Measurements from ENCODE around the gene SDC3. TPM values are rescaled to one million over a fixed set of nuclear protein-coding genes. Genes with fewer than 3 reads are reported as not detected.

Gene SDC3
- total RNA-seq, 1 experiment from 2014 or later: 33.7 TPM

DNA sequence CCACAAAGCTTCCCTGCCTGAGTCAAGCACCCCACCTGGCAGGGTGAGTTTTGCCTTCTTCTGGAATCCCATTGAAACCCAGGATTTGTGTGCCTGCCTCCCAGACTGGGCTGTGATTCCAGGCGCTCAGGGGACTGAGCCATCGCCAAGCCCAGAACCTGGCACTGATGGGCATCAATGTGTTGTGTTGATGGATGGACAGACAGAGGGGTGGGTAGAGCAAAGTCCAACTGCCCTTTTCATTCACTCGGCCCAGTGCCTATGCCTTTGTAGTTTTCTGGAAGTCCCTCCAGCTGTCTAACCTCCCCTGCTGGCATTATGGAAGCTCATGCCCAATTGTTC, 85.0 kb downstream of the SDC3 start:
- no peaks in the 10 kb centered on the region for H3K9me3 ChIP-seq (ENCODE audit: insufficient read depth, low read depth)
- peaks cover 12% of the 10 kb centered on the region for H3K4me1 ChIP-seq (replicated peaks; ENCODE audit: insufficient read depth)
- peak overlapping the region; percentile 88 for H3K4me2 ChIP-seq
- no TSS peak for BruUV-seq (replicated peaks)
- H2AFZ ChIP-seq: no peak overlapping the region
- ChIA-PET CTCF (interaction anchor here (0.9 kb wide), 1 partner anchor 22 kb away, joined by 3 read pairs; no protein-coding TSS in a partner anchor), POLR2A (ENCODE audit: unreplicated experiment) (no interaction called here)
- H3K9me2 ChIP-seq (ENCODE audit: insufficient read depth): no peaks in the 10 kb centered on the region
- intact Hi-C loops (cut with micrococcal nuclease; ENCODE audit: unreplicated experiment): no loop called here
- no peak for DNase-seq
- no peaks in the 10 kb centered on the region for H3K79me2 ChIP-seq (ENCODE audit: low read depth)
- H4K20me1 ChIP-seq (ENCODE audit: insufficient read depth): no peaks in the 10 kb centered on the region
- H3K27ac ChIP-seq: peak overlapping the region; percentile 46; the same call in 1 of the 2 replicates
- H3F3A ChIP-seq (ENCODE audit: insufficient read depth, low read depth): peaks cover 12% of the 10 kb centered on the region; the same call in 1 of the 2 replicates
- no peak for TF ChIP-seq EZH2 (IDR thresholded peaks at IDR 0.05; ENCODE audit: low read depth)
- TF ChIP-seq, protein P1, sequence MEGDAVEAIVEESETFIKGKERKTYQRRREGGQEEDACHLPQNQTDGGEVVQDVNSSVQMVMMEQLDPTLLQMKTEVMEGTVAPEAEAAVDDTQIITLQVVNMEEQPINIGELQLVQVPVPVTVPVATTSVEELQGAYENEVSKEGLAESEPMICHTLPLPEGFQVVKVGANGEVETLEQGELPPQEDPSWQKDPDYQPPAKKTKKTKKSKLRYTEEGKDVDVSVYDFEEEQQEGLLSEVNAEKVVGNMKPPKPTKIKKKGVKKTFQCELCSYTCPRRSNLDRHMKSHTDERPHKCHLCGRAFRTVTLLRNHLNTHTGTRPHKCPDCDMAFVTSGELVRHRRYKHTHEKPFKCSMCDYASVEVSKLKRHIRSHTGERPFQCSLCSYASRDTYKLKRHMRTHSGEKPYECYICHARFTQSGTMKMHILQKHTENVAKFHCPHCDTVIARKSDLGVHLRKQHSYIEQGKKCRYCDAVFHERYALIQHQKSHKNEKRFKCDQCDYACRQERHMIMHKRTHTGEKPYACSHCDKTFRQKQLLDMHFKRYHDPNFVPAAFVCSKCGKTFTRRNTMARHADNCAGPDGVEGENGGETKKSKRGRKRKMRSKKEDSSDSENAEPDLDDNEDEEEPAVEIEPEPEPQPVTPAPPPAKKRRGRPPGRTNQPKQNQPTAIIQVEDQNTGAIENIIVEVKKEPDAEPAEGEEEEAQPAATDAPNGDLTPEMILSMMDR (conservative IDR thresholded peaks at IDR 0.05): no peak
- H3K36me3 ChIP-seq (ENCODE audit: low read depth): no peaks in the 10 kb centered on the region
- peak overlapping the region; percentile 58; the same call in 1 of the 2 replicates for H3K4me3 ChIP-seq
- peaks cover 12% of the 10 kb centered on the region; the same call in 1 of the 2 replicates for H3K27me3 ChIP-seq (ENCODE audit: insufficient read depth, low read depth)

DNA sequence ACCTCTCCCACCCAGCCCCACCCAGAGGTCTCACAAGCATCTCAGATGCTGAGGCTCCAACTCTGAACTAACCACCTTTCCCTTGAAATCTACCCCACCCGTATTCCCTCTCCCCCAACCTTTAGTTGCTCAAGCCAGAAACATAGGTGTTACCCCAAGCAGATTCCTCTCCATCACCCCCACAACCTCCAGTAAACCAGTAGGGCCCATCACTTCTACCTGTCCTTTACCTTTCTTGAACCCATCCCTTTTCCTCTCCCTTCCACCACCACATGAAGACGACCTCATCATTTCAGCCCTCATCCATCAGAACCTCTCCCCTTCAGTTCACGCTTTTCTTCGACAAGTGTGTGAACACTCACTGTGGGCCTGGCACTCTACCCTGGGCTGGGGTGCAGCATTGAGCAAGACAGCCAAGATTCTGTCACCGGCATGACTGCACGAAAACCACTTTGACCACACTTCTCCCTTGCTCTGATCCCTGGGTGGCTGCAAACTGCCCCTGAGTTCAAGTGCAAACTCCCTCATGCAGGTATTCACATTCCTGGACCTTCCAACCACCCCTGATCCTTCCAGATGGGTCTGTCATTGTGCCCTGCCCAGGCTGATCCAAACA, 85.5 kb downstream of the SDC3 start:
- no peaks in the 10 kb centered on the region for H3K36me3 ChIP-seq (ENCODE audit: low read depth)
- peak in 1 of 2 experiments; percentile 41 for DNase-seq
- TF ChIP-seq, protein P1 (conservative IDR thresholded peaks at IDR 0.05): no peak
- no peak for TF ChIP-seq EZH2 (IDR thresholded peaks at IDR 0.05; ENCODE audit: low read depth)
- no peaks in the 10 kb centered on the region for H3K9me2 ChIP-seq (ENCODE audit: insufficient read depth)
- peaks cover 12% of the 10 kb centered on the region; the same call in 1 of the 2 replicates for H3F3A ChIP-seq (ENCODE audit: insufficient read depth, low read depth)
- no TSS peak for BruUV-seq (replicated peaks)
- peaks cover 12% of the 10 kb centered on the region for H3K4me1 ChIP-seq (replicated peaks; ENCODE audit: insufficient read depth)
- ChIA-PET CTCF (interaction anchor here (0.9 kb wide), 1 partner anchor 22 kb away, joined by 3 read pairs; no protein-coding TSS in a partner anchor), POLR2A (ENCODE audit: unreplicated experiment) (no interaction called here)
- H4K20me1 ChIP-seq (ENCODE audit: insufficient read depth): no peaks in the 10 kb centered on the region
- H2AFZ ChIP-seq: no peak overlapping the region
- H3K27ac ChIP-seq: no peak overlapping the region
- peaks cover 9% of the 10 kb centered on the region; the same call in 1 of the 2 replicates for H3K27me3 ChIP-seq (ENCODE audit: insufficient read depth, low read depth)
- H3K79me2 ChIP-seq (ENCODE audit: low read depth): no peaks in the 10 kb centered on the region
- no peaks in the 10 kb centered on the region for H3K9me3 ChIP-seq (ENCODE audit: insufficient read depth, low read depth)
- intact Hi-C loops (cut with micrococcal nuclease; ENCODE audit: unreplicated experiment): no loop called here
- H3K4me2 ChIP-seq: peak overlapping the region; percentile 88
- H3K4me3 ChIP-seq: no peak overlapping the region

DNA sequence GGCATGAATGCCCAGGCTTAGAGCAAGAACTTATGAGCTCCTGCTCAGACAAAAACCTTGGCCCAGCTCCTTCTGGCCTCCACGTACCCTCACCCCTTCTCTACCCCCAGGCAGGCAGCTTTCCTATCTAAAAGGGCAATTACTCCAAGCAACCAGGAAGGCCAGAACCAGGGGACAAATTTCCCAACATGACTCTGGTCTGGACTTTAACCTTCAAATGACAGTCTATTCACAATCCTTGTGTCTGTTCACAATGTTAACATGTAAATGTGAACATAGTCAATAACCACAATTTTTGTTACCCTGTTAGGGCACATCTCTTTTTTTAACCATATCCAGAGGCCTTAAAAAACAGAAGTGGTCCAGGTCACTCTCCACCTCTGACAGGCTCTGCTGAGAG, 86.6 kb downstream of the SDC3 start:
- BruUV-seq (replicated peaks): no TSS peak
- H3K27me3 ChIP-seq (ENCODE audit: insufficient read depth, low read depth): peaks cover 9% of the 10 kb centered on the region; the same call in 1 of the 2 replicates
- H2AFZ ChIP-seq: no peak overlapping the region
- H3K79me2 ChIP-seq (ENCODE audit: low read depth): no peaks in the 10 kb centered on the region
- H3K4me3 ChIP-seq: no peak overlapping the region
- peaks cover 12% of the 10 kb centered on the region; the same call in 1 of the 2 replicates for H3F3A ChIP-seq (ENCODE audit: insufficient read depth, low read depth)
- no peak overlapping the region for H3K27ac ChIP-seq
- intact Hi-C loops (cut with micrococcal nuclease; ENCODE audit: unreplicated experiment): no loop called here
- peaks cover 19% of the 10 kb centered on the region for H3K4me1 ChIP-seq (replicated peaks; ENCODE audit: insufficient read depth)
- DNase-seq: no peak
- no peaks in the 10 kb centered on the region for H4K20me1 ChIP-seq (ENCODE audit: insufficient read depth)
- no peaks in the 10 kb centered on the region for H3K9me2 ChIP-seq (ENCODE audit: insufficient read depth)
- TF ChIP-seq, protein P1 (conservative IDR thresholded peaks at IDR 0.05): no peak
- no peak for TF ChIP-seq EZH2 (IDR thresholded peaks at IDR 0.05; ENCODE audit: low read depth)
- POLR2A ChIA-PET (ENCODE audit: unreplicated experiment): no interaction called here
- no peak overlapping the region for H3K4me2 ChIP-seq
- H3K36me3 ChIP-seq (ENCODE audit: low read depth): no peaks in the 10 kb centered on the region
- CTCF ChIA-PET: no interaction called here
- no peaks in the 10 kb centered on the region for H3K9me3 ChIP-seq (ENCODE audit: insufficient read depth, low read depth)

All from PC-9 (cell line).